ENCODE results near the gene MINDY4. TPM values are rescaled to one million over a fixed set of nuclear protein-coding genes. Genes with fewer than 3 reads are reported as not detected.

MINDY4 gene
- total and polyA plus RNA-seq, 4 donors: 0.93 to 6.1 (median 1.9) TPM

DNA sequence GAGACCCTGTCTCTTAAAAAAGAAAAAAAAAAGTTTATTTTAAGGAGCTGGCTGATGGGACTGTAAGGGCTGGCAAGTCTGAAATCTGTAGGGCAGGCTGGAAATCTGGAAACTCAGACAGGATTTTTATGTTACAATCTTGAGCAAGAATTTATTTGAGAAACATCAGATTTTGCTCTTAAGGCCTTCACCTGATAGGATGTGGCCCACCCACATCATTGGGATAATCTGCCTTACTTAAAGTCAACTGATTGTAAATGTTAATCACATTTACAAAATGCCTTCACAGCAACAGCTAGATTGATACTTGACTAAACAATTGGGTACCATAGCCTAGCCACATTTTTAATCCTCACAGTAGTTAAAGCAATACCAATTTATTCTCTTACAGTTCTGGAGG, 11.5 kb downstream of the MINDY4 start:
- no peak for DNase-seq (ENCODE audit: low spot score)
- TF ChIP-seq FOXA1 (IDR thresholded peaks at IDR 0.05) (no peak), EGR1 (IDR thresholded peaks at IDR 0.05; ENCODE audit: low read depth in 2 of 2) (no peak), SP1 (IDR thresholded peaks at IDR 0.05) (no peak), YY1 (IDR thresholded peaks at IDR 0.05) (no peak), RXRA (IDR thresholded peaks at IDR 0.05) (no peak)
- TF ChIP-seq, protein P1, sequence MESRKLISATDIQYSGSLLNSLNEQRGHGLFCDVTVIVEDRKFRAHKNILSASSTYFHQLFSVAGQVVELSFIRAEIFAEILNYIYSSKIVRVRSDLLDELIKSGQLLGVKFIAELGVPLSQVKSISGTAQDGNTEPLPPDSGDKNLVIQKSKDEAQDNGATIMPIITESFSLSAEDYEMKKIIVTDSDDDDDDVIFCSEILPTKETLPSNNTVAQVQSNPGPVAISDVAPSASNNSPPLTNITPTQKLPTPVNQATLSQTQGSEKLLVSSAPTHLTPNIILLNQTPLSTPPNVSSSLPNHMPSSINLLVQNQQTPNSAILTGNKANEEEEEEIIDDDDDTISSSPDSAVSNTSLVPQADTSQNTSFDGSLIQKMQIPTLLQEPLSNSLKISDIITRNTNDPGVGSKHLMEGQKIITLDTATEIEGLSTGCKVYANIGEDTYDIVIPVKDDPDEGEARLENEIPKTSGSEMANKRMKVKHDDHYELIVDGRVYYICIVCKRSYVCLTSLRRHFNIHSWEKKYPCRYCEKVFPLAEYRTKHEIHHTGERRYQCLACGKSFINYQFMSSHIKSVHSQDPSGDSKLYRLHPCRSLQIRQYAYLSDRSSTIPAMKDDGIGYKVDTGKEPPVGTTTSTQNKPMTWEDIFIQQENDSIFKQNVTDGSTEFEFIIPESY (IDR thresholded peaks at IDR 0.05): no peak
- TF ChIP-seq, protein P2, sequence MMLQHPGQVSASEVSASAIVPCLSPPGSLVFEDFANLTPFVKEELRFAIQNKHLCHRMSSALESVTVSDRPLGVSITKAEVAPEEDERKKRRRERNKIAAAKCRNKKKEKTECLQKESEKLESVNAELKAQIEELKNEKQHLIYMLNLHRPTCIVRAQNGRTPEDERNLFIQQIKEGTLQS (IDR thresholded peaks at IDR 0.05): no peak
- H3K36me3 ChIP-seq (ENCODE audit: control insufficient read depth in 4 of 4, insufficient read depth in 3 of 4, low read depth in 1 of 4, low read length in 3 of 4): peaks cover 3 to 11% (median 4%) of the 10 kb centered on the region in 4 donors

DNA sequence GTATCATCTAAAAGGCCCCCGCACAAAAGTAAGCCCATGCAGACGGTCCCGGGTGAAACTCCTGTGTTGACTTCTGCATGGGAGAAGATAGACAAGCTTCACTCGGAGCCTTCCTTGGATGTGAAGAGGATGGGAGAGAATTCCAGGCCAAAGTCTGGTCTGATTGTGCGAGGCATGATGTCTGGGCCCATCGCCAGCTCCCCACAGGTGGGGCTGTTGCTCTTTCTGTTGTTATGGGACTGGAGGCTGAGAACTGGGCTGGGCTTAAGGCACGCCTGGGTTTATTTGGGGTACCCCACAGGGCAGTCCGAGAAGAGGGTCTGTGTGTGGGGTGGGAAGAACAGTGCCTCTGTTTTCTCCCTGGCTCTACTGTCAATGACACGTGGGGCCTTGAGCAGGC, 14.6 kb downstream of the MINDY4 start:
- H3K36me3 ChIP-seq (ENCODE audit: control insufficient read depth in 4 of 4, insufficient read depth in 3 of 4, low read depth in 1 of 4, low read length in 3 of 4): peaks cover 0 to 9% (median 6%) of the 10 kb centered on the region in 4 donors
- no peaks in the 10 kb centered on the region for H3K9me3 ChIP-seq (ENCODE audit: control insufficient read depth in 4 of 4, low read length in 3 of 4)
- H3K4me1 ChIP-seq (ENCODE audit: control insufficient read depth in 4 of 4, insufficient read depth in 4 of 4, low read length in 3 of 4): no peaks in the 10 kb centered on the region
- no peak overlapping the region for H3K9ac ChIP-seq (ENCODE audit: low read depth in 1 of 2, low read length in 2 of 2)
- no peaks in the 10 kb centered on the region for H3K27me3 ChIP-seq (ENCODE audit: control insufficient read depth in 4 of 4, insufficient read depth in 4 of 4, low read length in 3 of 4)
- no peak overlapping the region for H3K27ac ChIP-seq (ENCODE audit: low read depth in 1 of 2, low read length in 2 of 2)
- DNase-seq (ENCODE audit: low spot score): no peak
- no peak overlapping the region for H3K4me3 ChIP-seq (ENCODE audit: low read depth in 1 of 3, low read length in 3 of 3)
- 91% methylated on average over 9 of the region's 9 CpGs for WGBS
- TF ChIP-seq HNF4A (conservative IDR thresholded peaks at IDR 0.05): no peak
- no peak for TF ChIP-seq FOXA2 (IDR thresholded peaks at IDR 0.05)
- TF ChIP-seq HNF4G (IDR thresholded peaks at IDR 0.05): no peak
- no peak for TF ChIP-seq FOXA1 (IDR thresholded peaks at IDR 0.05)
- TF ChIP-seq EGR1 (IDR thresholded peaks at IDR 0.05; ENCODE audit: low read depth in 2 of 2): no peak
- TF ChIP-seq SP1 (IDR thresholded peaks at IDR 0.05): no peak
- TF ChIP-seq NR2F2 (IDR thresholded peaks at IDR 0.05): no peak
- no peak for TF ChIP-seq RAD21 (IDR thresholded peaks at IDR 0.05)
- TF ChIP-seq, protein P3, sequence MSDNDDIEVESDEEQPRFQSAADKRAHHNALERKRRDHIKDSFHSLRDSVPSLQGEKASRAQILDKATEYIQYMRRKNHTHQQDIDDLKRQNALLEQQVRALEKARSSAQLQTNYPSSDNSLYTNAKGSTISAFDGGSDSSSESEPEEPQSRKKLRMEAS (IDR thresholded peaks at IDR 0.05): no peak
- no peak for TF ChIP-seq GABPA (IDR thresholded peaks at IDR 0.05 in 1 of 2, conservative IDR thresholded peaks at IDR 0.05 in 1 of 2)
- TF ChIP-seq, protein P4, sequence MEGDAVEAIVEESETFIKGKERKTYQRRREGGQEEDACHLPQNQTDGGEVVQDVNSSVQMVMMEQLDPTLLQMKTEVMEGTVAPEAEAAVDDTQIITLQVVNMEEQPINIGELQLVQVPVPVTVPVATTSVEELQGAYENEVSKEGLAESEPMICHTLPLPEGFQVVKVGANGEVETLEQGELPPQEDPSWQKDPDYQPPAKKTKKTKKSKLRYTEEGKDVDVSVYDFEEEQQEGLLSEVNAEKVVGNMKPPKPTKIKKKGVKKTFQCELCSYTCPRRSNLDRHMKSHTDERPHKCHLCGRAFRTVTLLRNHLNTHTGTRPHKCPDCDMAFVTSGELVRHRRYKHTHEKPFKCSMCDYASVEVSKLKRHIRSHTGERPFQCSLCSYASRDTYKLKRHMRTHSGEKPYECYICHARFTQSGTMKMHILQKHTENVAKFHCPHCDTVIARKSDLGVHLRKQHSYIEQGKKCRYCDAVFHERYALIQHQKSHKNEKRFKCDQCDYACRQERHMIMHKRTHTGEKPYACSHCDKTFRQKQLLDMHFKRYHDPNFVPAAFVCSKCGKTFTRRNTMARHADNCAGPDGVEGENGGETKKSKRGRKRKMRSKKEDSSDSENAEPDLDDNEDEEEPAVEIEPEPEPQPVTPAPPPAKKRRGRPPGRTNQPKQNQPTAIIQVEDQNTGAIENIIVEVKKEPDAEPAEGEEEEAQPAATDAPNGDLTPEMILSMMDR (IDR thresholded peaks at IDR 0.05; ENCODE audit: low read depth, low read length, missing input control): no peak

More for the DNA sequence above, 11.5 kb downstream of the MINDY4 start:
- no peaks in the 10 kb centered on the region for H3K4me1 ChIP-seq (ENCODE audit: control insufficient read depth in 4 of 4, insufficient read depth in 4 of 4, low read length in 3 of 4)
- H3K4me3 ChIP-seq (ENCODE audit: low read depth in 1 of 3, low read length in 3 of 3): no peak overlapping the region
- H3K27me3 ChIP-seq (ENCODE audit: control insufficient read depth in 4 of 4, insufficient read depth in 4 of 4, low read length in 3 of 4): no peaks in the 10 kb centered on the region
- H3K9me3 ChIP-seq (ENCODE audit: control insufficient read depth in 4 of 4, low read length in 3 of 4): no peaks in the 10 kb centered on the region
- no peak overlapping the region for H3K27ac ChIP-seq (ENCODE audit: low read depth in 1 of 2, low read length in 2 of 2)
- no peak overlapping the region for H3K9ac ChIP-seq (ENCODE audit: low read depth in 1 of 2, low read length in 2 of 2)

DNA sequence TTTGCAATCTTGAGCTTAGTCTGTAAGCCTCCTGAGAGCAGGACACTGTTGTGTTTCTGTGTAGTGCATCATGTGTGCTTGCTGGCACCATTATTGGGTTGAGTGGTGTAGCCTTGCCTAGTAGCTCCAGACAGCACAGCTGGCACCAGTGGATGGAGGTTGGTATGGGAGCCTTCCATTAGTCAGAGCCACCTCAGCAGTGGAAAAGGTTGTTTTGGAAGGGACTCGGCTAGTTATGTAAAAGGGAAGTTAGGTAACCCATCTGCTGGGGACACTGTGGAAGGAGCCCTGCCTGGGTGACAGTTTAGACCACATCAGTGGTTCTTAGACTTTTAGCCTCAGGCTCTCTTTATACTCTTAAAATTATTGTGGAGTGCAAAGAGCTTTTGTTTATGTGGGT, 16.3 kb downstream of the MINDY4 start:
- 80% methylated on average over 1 of the region's 1 CpG for WGBS
- no peak for DNase-seq (ENCODE audit: low spot score)
- Histone ChIP-seq H3K27ac (ENCODE audit: low read depth in 1 of 2, low read length in 2 of 2) (no peak overlapping the region), H3K9me3 (ENCODE audit: control insufficient read depth in 4 of 4, low read length in 3 of 4) (no peaks in the 10 kb centered on the region), H3K36me3 (ENCODE audit: control insufficient read depth in 4 of 4, insufficient read depth in 3 of 4, low read depth in 1 of 4, low read length in 3 of 4) (peaks cover 3 to 10% (median 5%) of the 10 kb centered on the region in 4 donors), H3K4me1 (ENCODE audit: control insufficient read depth in 4 of 4, insufficient read depth in 4 of 4, low read length in 3 of 4) (no peaks in the 10 kb centered on the region), H3K9ac (ENCODE audit: low read depth in 1 of 2, low read length in 2 of 2) (no peak overlapping the region), H3K27me3 (ENCODE audit: control insufficient read depth in 4 of 4, insufficient read depth in 4 of 4, low read length in 3 of 4) (no peaks in the 10 kb centered on the region), H3K4me3 (ENCODE audit: low read depth in 1 of 3, low read length in 3 of 3) (no peak overlapping the region)
- TF ChIP-seq JUND (IDR thresholded peaks at IDR 0.05): no peak
- TF ChIP-seq RAD21 (IDR thresholded peaks at IDR 0.05): no peak
- no peak for TF ChIP-seq SP1 (IDR thresholded peaks at IDR 0.05)
- no peak for TF ChIP-seq FOXA2 (IDR thresholded peaks at IDR 0.05)
- TF ChIP-seq, protein P1 (IDR thresholded peaks at IDR 0.05): no peak
- TF ChIP-seq, protein P4 (IDR thresholded peaks at IDR 0.05; ENCODE audit: low read depth, low read length, missing input control): no peak
- no peak for TF ChIP-seq YY1 (IDR thresholded peaks at IDR 0.05)
- TF ChIP-seq, protein P3 (IDR thresholded peaks at IDR 0.05): no peak
- no peak for TF ChIP-seq TAF1 (conservative IDR thresholded peaks at IDR 0.05)
- TF ChIP-seq RXRA (IDR thresholded peaks at IDR 0.05): no peak
- TF ChIP-seq, protein P2 (IDR thresholded peaks at IDR 0.05): no peak
- no peak for TF ChIP-seq FOXA1 (IDR thresholded peaks at IDR 0.05)
